Activated CD4-positive, CD25-positive, alpha-beta regulatory T cell treated with anti-CD3 and anti-CD28 coated beads, Interleukin-2, amount 50 U/mL, for 72 hours (primary cell): ENCODE results near the gene FAM50A.

Source experiments
- DNase-seq: peaks from one replicate; pipeline ENCODE4 v3.0.0; 2021

Gene FAM50A

GRCh38 chrX:154417157-154417556 is 26.8 kb upstream of the FAM50A start:
- DNase-seq, result no peak

DNA sequence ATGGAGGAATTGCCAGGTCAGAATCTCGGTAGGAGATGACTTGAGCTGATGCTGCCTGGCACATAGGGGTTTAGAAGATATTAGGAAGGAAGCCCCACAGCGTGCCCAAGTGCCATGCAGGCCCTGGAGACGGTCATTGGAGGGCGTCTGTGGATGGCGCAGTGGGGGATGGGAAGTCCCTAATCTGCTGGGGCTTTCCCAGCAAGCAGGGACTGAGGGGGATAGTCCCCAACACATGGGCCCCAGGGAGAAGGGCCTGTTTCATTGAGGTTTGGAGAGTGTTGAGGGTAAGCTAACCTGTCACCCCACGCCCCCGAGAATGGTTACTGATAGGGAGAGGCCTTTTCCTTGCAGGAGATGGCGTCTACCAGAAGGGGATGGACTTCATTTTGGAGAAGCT is 24.8 kb upstream of the FAM50A start:
- DNase-seq, result no peak

GRCh38 chrX:154419688-154420401 is 24.1 kb upstream of the FAM50A start:
- DNase-seq, result no peak

DNA sequence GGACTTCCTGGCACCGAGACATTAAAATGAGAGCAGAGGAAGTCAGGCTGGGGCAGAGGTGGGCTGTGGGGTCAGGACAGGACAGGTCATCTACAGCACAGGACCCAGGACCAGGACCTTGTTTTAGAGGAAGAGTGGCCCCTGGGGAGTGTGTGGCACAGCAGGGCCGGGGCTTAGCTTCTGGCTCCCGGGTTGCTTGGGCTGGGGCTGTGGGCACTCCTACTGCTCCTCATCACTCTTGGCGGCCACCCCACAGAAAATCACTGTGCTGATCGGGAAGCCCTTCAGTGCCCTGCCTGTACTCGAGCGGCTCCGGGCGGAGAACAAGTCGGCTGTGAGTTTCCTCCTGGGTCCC is 23.6 kb upstream of the FAM50A start:
- no peak for DNase-seq

GRCh38 chrX:154426916-154427770 is 16.8 kb upstream of the FAM50A start:
- no peak for DNase-seq

GRCh38 chrX:154428176-154429171 is 15.5 kb upstream of the FAM50A start, which contains the start of gene ATP6AP1:
Gene ATP6AP1, plus strand, starts transcription at chrX:154428677. Its CDS starts 16 bp downstream, at chrX:154428693.
- DNase-seq, result peak; percentile 85

GRCh38 chrX:154429711-154430110 is 14.2 kb upstream of the FAM50A start:
- no peak for DNase-seq

GRCh38 chrX:154430479-154430878 is 13.5 kb upstream of the FAM50A start:
- no peak for DNase-seq

DNA sequence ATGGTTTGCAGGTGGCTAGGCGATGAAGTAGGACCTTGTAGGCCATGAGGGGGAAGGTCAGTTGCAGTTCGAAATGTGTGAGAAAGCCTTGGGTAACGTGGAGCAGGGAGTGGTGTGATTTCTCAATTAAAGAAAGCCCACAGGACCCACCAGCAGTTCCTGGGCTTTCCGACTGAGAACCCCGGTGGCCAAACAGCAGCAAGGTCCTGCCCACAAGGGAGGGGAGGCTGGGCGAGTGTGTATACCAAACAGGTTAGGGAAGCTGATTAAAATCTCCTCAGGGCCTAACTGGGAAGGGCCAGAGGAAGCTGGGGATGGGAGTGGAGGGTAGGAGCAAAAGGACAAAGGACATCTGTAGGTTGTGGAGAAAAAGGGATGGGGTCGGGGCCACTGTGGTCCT is 13.0 kb upstream of the FAM50A start:
- DNase-seq, result no peak

DNA sequence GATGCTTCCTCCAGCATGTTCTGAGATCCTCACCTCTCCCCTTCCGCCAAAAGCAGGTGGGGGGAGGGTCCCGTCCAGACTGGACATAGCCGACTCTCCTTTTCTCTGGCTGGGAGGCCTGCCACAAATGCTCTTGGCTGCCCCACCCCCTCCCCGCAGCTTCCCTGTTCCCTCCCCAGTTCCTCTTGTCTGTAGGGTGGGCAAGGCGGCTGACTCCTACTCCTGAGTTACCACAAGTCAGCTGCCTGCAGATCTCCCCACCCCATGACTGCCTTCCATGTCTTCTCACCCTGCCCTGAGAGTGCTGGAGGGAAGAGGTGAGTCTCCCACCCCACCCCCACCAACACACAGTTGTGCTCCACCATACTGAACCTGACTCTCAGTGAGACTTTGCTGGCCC is 12.6 kb upstream of the FAM50A start:
- DNase-seq, result no peak

GRCh38 chrX:154432210-154432609 is 11.7 kb upstream of the FAM50A start:
- no peak for DNase-seq

DNA sequence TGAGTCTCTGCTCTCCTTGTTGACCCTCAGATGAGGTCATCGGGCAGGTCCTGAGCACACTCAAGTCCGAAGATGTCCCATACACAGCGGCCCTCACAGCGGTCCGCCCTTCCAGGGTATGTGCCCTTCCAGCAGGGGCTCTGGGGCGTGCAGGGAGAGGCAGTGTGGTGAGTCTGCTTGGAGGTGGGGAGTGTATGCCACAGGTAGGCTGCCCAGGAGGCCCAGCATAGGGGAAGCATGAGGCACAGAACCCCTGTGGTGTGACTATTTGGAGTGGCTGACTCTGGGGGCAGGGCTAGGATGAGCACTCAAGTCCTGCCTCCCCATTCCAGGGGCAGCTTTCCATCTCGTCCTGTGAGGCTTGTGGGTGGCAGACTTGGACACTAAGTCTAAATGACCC is 10.3 kb upstream of the FAM50A start:
- DNase-seq, result no peak

GRCh38 chrX:154434394-154435168 is 9.4 kb upstream of the FAM50A start:
- DNase-seq, result no peak

DNA sequence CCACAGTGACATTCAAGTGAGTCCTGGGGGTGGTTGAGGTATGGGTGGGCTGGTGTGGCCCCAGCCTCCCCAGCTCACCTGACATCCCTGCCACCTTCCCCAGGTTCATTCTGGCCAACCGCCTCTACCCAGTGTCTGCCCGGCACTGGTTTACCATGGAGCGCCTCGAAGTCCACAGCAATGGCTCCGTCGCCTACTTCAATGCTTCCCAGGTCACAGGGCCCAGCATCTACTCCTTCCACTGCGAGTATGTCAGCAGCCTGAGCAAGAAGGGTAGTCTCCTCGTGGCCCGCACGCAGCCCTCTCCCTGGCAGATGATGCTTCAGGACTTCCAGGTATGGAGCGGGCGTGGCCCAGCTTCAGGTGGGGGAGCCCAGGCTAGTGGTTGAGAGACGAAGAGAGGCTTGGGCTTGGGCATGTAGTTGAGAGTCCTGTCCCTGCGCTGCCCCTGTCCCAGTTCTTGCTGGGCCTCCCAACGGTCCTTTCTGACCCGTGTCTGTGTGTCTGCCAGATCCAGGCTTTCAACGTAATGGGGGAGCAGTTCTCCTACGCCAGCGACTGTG is 8.7 kb upstream of the FAM50A start:
- no peak for DNase-seq

GRCh38 chrX:154436374-154436982 is 7.5 kb upstream of the FAM50A start:
- DNase-seq, result peak; percentile 56

DNA sequence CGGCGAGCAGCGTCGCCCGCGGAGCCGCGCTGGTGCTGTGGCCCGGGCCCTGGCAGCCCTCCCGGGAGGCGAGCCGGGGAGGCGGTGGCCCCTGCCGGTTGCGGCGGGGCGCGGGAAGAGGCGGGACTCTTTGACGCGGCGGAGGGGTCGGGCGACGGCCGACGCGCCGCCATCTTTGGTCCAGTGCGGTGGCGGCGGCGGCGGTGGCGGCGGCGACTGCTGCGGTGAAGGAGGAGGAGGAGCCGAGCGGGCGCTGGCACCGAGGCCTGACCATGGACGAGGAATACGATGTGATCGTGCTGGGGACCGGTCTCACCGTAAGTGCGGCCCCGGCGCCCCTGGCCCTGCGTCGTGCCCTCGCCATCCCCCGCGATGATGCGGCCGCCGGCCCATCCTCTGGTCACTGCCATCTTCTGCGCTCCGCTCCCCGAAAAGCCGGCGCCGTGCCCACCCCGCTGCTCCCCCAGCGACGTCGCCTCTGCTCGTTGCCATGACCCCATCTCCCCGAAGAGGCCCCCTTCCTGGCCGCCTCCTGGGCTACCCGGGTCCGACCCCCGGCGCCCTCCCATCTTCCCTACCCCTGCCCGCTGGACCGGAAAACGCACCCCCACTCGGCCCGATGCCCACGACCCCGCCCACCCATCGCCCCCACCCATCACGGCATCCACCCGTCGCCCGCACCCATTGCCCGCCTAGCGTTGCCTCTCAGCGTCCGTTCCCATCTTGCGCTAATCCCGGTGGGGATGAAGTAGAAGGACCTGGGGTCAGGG is 6.8 kb upstream of the FAM50A start, which contains the start of gene GDI1:
Gene GDI1 (plus strand): TSS at position 172 of the 770 bp plus-strand sequence. CDS start 101 bp downstream, at position 273.
- DNase-seq, result peak; percentile 73

GRCh38 chrX:154437971-154438893 is 5.7 kb upstream of the FAM50A start:
- no peak for DNase-seq

GRCh38 chrX:154439841-154440240 is 4.1 kb upstream of the FAM50A start:
- DNase-seq, result no peak
